Epithelial cell of esophagus (primary cell): Measurements from ENCODE around the gene CDK17.
A peak's percentile ranks its signal among the peaks of the same experiment; 100 is the strongest.
"Not testable (repeated sequence)": the region's sequence is repeated elsewhere in the genome, so short reads cannot be mapped to it uniquely, and the experiment has no call there.

Experiments used
- DNase-seq: peaks from one replicate; pipeline ENCODE4 v3.0.0; 2010; ENCODE audit warnings: low read depth
- H3K4me3 ChIP-seq: 2 replicates; pipeline ENCODE4 v1.5.1; 2011; ENCODE audit warnings: mild to moderate bottlenecking, low read length, control low read depth
- TF ChIP-seq, protein P1 (sequence below): IDR thresholded peaks from 2 replicates; pipeline ENCODE4 v1.5.1; 2011; ENCODE audit warnings: low read depth, mild to moderate bottlenecking, low read length, control low read depth, inconsistent platforms; ENCODE audit not compliant: insufficient read depth; ENCODE audit errors: missing control alignments

CDK17 gene

GRCh38 chr12:96404696-96405095 is 4.5 kb upstream of the CDK17 start:
- no peak for DNase-seq
- TF ChIP-seq, protein P1, sequence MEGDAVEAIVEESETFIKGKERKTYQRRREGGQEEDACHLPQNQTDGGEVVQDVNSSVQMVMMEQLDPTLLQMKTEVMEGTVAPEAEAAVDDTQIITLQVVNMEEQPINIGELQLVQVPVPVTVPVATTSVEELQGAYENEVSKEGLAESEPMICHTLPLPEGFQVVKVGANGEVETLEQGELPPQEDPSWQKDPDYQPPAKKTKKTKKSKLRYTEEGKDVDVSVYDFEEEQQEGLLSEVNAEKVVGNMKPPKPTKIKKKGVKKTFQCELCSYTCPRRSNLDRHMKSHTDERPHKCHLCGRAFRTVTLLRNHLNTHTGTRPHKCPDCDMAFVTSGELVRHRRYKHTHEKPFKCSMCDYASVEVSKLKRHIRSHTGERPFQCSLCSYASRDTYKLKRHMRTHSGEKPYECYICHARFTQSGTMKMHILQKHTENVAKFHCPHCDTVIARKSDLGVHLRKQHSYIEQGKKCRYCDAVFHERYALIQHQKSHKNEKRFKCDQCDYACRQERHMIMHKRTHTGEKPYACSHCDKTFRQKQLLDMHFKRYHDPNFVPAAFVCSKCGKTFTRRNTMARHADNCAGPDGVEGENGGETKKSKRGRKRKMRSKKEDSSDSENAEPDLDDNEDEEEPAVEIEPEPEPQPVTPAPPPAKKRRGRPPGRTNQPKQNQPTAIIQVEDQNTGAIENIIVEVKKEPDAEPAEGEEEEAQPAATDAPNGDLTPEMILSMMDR = no peak
- no peak overlapping the region for H3K4me3 ChIP-seq

GRCh38 chr12:96403870-96404269 is 3.6 kb upstream of the CDK17 start:
- TF ChIP-seq, protein P1 = no peak
- H3K4me3 ChIP-seq = no peak overlapping the region
- no peak for DNase-seq

GRCh38 chr12:96402522-96402921 is 2.3 kb upstream of the CDK17 start:
- not testable (repeated sequence) for DNase-seq

GRCh38 chr12:96402061-96402460 is 1.8 kb upstream of the CDK17 start:
- TF ChIP-seq, protein P1 = no peak
- no peak for DNase-seq
- no peak overlapping the region for H3K4me3 ChIP-seq

More at GRCh38 chr12:96402522-96402921, 2.3 kb upstream of the CDK17 start:
- H3K4me3 ChIP-seq = not testable (repeated sequence)

DNA sequence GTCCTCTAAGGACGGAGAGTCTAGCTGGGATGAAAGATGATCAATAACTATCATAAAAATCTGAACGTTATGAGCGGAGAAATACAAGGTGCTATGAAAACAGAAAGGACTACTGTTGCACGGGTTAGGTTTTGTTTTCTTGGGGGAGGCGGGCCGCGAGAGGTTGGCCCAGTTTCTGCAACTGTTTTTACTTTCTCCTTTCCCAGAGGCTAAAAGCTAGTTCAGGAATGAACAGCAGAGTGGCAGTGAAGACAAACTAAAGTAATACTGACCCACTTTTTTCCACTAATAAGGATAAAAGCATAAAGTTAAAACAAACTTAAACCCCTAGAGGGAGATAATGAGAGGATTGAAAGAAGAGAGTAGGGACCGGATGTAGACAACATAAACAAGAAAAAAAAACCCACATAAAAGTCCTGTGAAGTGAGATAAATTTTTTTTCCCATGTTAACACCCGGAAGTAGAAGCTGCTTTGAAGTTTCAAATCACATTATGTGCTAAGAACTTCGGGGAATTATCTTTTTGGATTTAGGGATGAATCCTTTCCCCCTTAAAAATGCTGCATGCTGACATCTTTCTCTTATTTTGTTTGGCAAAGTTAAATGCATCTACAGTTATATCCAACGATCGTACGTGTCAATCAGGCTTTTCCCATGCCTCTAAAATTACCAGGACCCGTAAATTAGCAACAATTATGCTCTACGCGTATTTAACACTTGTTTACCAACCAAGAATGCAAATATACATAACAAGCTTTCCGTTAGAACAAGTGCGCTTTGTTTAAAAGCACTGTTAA is 1.0 kb upstream of the CDK17 start:
- peak; percentile 62 for DNase-seq
- H3K4me3 ChIP-seq = peak overlapping the region; percentile 95
- TF ChIP-seq, protein P1 = peak; percentile 38

GRCh38 chr12:96400631-96401075 is 414 bp upstream of the CDK17 start:
- DNase-seq = peak; percentile 37
- peak overlapping the region; percentile 95 for H3K4me3 ChIP-seq
- TF ChIP-seq, protein P1 = no peak

GRCh38 chr12:96399120-96399918 is 920 bp downstream of the CDK17 start:
- DNase-seq = peak; percentile 48
- H3K4me3 ChIP-seq = peak overlapping the region; percentile 95
- TF ChIP-seq, protein P1 = no peak
